NB4 (cell line): ENCODE data around the gene ALOX5.
"Not testable (repeated sequence)": the region's sequence is repeated elsewhere in the genome, so short reads cannot be mapped to it uniquely, and the experiment has no call there.

ENCODE experiments used
- CTCF ChIP-seq: IDR thresholded peaks from one replicate; pipeline ENCODE4 v1.5.1; 2012; ENCODE audit warnings: low read depth, low read length
- MAX ChIP-seq: IDR thresholded peaks from 2 replicates; pipeline ENCODE4 v1.6.1; 2011; ENCODE audit warnings: low read depth, low read length
- POLR2A ChIP-seq: IDR thresholded peaks from 2 replicates; pipeline ENCODE4 v1.6.1; 2011; ENCODE audit warnings: mild to moderate bottlenecking; ENCODE audit not compliant: insufficient read length; ENCODE audit errors: extremely low read depth

- TF ChIP-seq CTCF, POLR2A, MAX: not testable (repeated sequence)
These were observed 33.6 kb upstream of the ALOX5 start for GRCh38 chr10:45340420-45340819.
